Mucosa of rectum (tissue), 2 donors: ENCODE results near the gene CAMKMT.

ENCODE experiments used
- H3K27ac ChIP-seq, 2 donors: one replicate each; pipeline ENCODE4 v1.7.0; 2013; ENCODE audit warnings: inconsistent platforms in 2 of 2, low read depth in 2 of 2, low read length in 2 of 2
- H3K27me3 ChIP-seq, 2 donors: one replicate each; pipeline ENCODE4 v1.7.0; 2013; ENCODE audit warnings: low read length in 2 of 2; ENCODE audit not compliant: control insufficient read depth in 2 of 2, insufficient read depth in 2 of 2
- H3K36me3 ChIP-seq, 2 donors: one replicate each; pipeline ENCODE4 v1.7.0; 2013; ENCODE audit warnings: low read length in 2 of 2; ENCODE audit not compliant: control insufficient read depth in 2 of 2, insufficient read depth in 2 of 2
- H3K4me1 ChIP-seq, 2 donors: one replicate each; pipeline ENCODE4 v1.7.0; 2013; ENCODE audit warnings: low read length in 2 of 2, mild to moderate bottlenecking in 1 of 2; ENCODE audit not compliant: control insufficient read depth in 2 of 2, insufficient read depth in 2 of 2
- H3K4me3 ChIP-seq, 2 donors: one replicate each; pipeline ENCODE4 v1.7.0; 2013; ENCODE audit warnings: low read length in 2 of 2
- H3K9ac ChIP-seq, 2 donors: one replicate each; pipeline ENCODE4 v1.7.0; 2013; ENCODE audit warnings: low read length in 2 of 2, low read depth in 1 of 2, mild to moderate bottlenecking in 1 of 2
- H3K9me3 ChIP-seq, 2 donors: one replicate each; pipeline ENCODE4 v1.7.0; 2013; ENCODE audit warnings: low read length in 2 of 2; ENCODE audit not compliant: control insufficient read depth in 2 of 2
- donor health status: healthy.
- donor health status: Normal muscosa, but diverticular disease.

The CAMKMT gene

DNA sequence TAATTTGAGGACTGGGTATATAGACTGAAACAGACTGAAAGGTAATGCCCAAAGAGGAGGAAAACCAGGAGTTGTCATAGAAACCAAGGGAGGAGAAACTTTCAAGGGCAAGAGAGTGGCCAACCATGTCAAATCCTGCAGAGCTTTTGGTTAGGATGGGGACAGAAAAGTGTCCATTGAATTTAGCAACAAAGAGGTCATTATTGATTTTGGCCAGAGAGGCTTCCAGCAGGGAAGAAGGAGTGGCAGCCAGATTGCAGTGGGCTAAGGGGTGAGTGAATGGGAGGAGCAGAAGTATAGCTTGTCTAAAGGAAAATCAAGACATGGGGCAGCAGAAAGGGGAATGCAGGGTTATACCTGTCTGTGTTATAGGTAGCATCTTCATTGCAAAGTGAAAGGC lies 194.0 kb downstream of the CAMKMT start:
- no peaks in the 10 kb centered on the region for H3K9me3 ChIP-seq

DNA sequence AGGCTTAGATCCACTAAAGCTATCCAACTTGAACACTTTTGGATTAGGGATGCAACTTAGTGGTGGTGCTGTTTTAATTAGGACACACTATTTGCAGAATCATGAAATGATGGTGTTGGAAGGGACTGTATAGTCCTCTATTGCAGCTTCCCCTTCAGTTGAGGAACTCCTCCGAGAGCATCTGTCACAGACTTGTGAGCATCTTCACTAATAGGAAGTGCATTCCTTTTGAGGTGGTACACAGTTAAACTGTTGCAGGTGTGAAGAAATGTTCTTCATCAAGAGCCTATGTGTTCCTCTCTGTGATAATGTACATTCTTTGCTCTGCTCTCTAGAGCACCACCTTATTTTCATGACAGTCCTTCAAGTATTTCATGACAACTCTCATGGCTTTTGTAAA lies 197.4 kb downstream of the CAMKMT start:
- H3K36me3 ChIP-seq = no peaks in the 10 kb centered on the region
- H3K9me3 ChIP-seq = no peaks in the 10 kb centered on the region
- no peaks in the 10 kb centered on the region for H3K4me1 ChIP-seq

More for the DNA sequence above, 194.0 kb downstream of the CAMKMT start:
- H3K36me3 ChIP-seq = no peaks in the 10 kb centered on the region
- no peak overlapping the region for H3K4me3 ChIP-seq
- H3K4me1 ChIP-seq = no peaks in the 10 kb centered on the region
- H3K27ac ChIP-seq = no peak overlapping the region
- no peaks in the 10 kb centered on the region for H3K27me3 ChIP-seq
- no peak overlapping the region for H3K9ac ChIP-seq

DNA sequence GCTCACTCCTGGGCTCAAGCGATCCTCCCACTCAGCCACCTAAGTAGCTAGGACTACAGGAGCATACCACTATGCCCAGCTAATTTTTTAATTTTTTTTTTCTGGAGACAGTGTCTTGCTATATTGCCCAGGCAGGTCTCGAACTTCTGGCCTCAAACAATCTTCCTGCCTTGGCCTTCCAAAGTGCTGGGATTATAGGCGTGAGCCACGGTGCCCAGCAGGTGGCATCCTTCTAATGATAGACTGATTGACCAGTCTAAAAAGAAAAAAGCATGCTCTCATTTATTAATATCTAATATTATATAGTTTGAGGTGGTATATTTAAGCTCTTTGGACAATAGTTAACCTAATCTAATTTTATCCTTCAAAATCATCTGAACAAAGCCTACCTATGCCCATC lies 198.6 kb downstream of the CAMKMT start:
- H3K36me3 ChIP-seq = no peaks in the 10 kb centered on the region
- no peaks in the 10 kb centered on the region for H3K9me3 ChIP-seq
- no peaks in the 10 kb centered on the region for H3K4me1 ChIP-seq
- no peak overlapping the region for H3K9ac ChIP-seq
- no peaks in the 10 kb centered on the region for H3K27me3 ChIP-seq
- H3K4me3 ChIP-seq = no peak overlapping the region
- no peak overlapping the region for H3K27ac ChIP-seq

More for the DNA sequence above, 197.4 kb downstream of the CAMKMT start:
- no peak overlapping the region for H3K27ac ChIP-seq
- no peak overlapping the region for H3K9ac ChIP-seq
- H3K4me3 ChIP-seq = no peak overlapping the region
- no peaks in the 10 kb centered on the region for H3K27me3 ChIP-seq

DNA sequence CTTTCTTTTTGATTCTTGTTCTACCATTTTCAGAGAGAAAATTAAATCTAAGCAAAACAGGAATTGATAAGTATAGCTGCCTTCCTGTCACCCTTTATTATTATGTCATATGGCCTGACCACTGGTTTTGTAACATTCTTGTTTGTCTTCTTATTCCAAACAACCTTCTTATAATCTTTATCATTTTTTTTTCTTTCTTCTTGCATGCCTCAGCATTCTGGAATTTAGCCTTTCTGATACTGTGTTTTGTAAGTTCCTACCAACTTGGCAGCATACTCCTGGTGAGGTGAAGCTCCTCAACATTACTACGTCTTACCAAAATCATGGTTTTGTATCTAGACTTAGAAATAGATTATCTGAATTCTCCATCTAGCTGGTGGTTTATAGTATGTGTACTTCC lies 199.2 kb downstream of the CAMKMT start:
- Histone ChIP-seq H3K9ac (no peak overlapping the region), H3K27me3 (no peaks in the 10 kb centered on the region), H3K9me3 (no peaks in the 10 kb centered on the region), H3K36me3 (no peaks in the 10 kb centered on the region), H3K4me1 (no peaks in the 10 kb centered on the region), H3K4me3 (no peak overlapping the region), H3K27ac (no peak overlapping the region)

DNA sequence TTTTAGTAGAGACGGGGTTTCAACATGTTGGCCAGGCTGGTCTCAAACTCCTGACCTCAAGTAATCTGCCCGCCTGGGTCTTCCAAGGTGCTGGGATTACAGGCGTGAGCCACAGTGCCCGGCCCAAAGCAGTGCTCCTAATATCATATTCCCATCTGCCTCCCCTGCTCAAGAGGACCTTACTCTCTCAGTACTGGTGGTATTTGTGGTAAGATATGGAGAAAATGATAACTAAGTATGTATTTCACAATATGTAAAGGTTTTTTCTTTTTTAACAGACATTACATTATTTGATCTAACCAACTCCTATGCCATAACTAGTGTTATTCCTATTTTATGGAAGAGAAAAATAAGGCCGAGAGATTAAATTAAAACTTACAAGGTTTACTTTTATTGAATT lies 201.0 kb downstream of the CAMKMT start:
- Histone ChIP-seq H3K4me3 (no peak overlapping the region), H3K9ac (no peak overlapping the region), H3K9me3 (no peaks in the 10 kb centered on the region), H3K4me1 (no peaks in the 10 kb centered on the region), H3K27ac (no peak overlapping the region), H3K36me3 (no peaks in the 10 kb centered on the region), H3K27me3 (no peaks in the 10 kb centered on the region)

DNA sequence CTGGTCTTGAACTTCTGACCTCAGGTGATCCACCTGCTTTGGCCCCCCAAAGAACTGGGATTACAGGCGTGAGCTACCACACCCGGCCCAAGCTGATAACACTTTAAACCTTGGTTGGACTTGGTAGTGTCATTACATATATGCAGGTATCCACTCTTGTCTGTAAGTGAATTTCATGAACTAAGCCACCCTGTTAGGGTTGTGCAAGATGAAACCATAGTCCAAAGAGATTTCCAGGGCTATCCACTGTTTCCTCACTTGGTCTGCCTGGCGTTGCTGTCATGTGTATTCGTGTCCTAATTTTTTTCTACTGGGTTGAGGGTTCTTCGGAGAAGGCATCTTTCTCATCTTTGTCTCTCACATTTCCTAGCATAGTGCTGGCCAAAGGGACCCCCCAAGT lies 203.0 kb downstream of the CAMKMT start:
- H3K9ac ChIP-seq = no peak overlapping the region
- H3K27me3 ChIP-seq = no peaks in the 10 kb centered on the region
- no peak overlapping the region for H3K4me3 ChIP-seq
- H3K9me3 ChIP-seq = no peaks in the 10 kb centered on the region
- no peaks in the 10 kb centered on the region for H3K4me1 ChIP-seq
- no peak overlapping the region for H3K27ac ChIP-seq
- H3K36me3 ChIP-seq = no peaks in the 10 kb centered on the region

DNA sequence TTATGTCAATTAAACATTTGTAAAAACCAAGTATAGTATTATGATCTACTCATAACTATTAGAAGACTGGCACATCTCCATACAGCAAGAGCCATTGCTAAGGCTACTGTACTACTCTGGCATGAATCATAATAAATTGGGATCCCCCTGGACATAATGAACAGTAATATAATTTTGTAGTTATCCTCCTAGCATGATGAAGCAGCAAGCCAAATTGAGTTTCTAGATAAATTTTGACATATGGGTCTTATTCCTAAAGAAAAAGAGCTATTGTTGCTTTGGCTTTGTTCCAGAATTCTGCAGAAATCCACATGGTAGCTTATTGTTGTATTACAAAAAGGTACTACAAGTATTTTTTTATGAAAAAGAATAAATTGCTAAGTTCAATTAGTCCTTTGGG lies 204.3 kb downstream of the CAMKMT start:
- H3K27me3 ChIP-seq = no peaks in the 10 kb centered on the region
- H3K4me3 ChIP-seq = no peak overlapping the region
- H3K9ac ChIP-seq = no peak overlapping the region
- H3K4me1 ChIP-seq = no peaks in the 10 kb centered on the region
- no peak overlapping the region for H3K27ac ChIP-seq
- H3K9me3 ChIP-seq = no peaks in the 10 kb centered on the region
- H3K36me3 ChIP-seq = no peaks in the 10 kb centered on the region

DNA sequence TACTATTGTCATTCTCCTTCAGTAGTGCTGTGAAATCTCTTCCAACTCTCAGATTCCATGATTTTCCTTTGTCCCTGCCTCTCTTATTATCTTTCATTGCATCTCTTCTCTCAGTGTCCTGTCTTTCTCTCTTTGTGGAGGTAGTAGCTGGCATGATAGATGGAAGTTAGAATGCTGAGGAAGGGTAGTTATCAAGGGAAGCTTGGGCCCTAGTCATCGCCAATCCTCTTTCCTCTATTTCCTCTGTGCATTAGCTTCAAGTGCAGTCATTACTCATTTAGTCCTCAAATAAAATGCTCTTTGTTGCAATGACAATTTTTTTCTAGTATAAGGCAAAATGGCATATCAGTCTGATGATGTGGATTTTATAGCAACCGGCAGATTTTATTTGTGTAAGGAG lies 207.7 kb downstream of the CAMKMT start:
- Histone ChIP-seq H3K4me3 (no peak overlapping the region), H3K9me3 (no peaks in the 10 kb centered on the region), H3K9ac (no peak overlapping the region), H3K27ac (no peak overlapping the region), H3K27me3 (no peaks in the 10 kb centered on the region), H3K4me1 (no peaks in the 10 kb centered on the region), H3K36me3 (no peaks in the 10 kb centered on the region)

DNA sequence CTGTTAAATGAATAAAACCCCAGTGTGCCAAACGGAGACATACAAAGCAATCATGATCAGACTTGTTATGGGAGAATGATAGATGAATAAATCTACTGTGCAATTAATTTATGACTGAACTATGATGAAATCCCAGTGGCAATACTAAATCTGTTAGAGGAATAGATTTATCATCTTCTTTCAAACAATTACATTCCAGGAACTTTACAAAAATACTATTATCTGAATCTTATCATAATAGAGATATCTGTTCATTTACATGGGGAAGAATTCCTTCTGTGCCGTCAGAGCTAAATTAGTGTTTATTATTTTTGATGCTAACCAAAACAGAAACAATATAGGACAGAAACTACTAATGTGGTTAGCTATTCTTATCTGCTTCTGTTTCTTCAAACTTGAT lies 208.5 kb downstream of the CAMKMT start:
- no peaks in the 10 kb centered on the region for H3K4me1 ChIP-seq
- no peaks in the 10 kb centered on the region for H3K9me3 ChIP-seq
- H3K9ac ChIP-seq = no peak overlapping the region
- H3K27ac ChIP-seq = no peak overlapping the region
- H3K27me3 ChIP-seq = no peaks in the 10 kb centered on the region
- H3K4me3 ChIP-seq = no peak overlapping the region
- H3K36me3 ChIP-seq = no peaks in the 10 kb centered on the region

DNA sequence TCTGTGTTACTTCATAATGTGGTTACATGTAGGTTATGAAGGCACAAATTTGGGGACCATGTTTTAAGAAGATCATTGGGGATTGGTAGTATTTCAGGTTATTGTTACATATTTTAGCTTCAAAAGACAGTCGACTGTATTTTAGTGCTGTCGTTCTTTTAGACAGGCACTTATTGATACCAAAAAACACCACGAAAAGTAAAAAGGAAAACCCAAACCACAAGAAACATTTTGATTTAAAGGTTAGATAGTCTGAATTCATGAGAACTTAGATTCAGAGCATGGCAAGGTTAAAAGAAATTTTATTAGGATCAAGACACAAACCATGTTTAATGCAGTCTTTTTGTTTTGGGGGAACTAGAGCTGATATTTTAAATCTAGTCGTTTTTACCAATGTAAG lies 209.0 kb downstream of the CAMKMT start:
- Histone ChIP-seq H3K4me1 (no peaks in the 10 kb centered on the region), H3K36me3 (no peaks in the 10 kb centered on the region), H3K9ac (no peak overlapping the region), H3K27me3 (no peaks in the 10 kb centered on the region), H3K4me3 (no peak overlapping the region), H3K9me3 (no peaks in the 10 kb centered on the region), H3K27ac (no peak overlapping the region)

DNA sequence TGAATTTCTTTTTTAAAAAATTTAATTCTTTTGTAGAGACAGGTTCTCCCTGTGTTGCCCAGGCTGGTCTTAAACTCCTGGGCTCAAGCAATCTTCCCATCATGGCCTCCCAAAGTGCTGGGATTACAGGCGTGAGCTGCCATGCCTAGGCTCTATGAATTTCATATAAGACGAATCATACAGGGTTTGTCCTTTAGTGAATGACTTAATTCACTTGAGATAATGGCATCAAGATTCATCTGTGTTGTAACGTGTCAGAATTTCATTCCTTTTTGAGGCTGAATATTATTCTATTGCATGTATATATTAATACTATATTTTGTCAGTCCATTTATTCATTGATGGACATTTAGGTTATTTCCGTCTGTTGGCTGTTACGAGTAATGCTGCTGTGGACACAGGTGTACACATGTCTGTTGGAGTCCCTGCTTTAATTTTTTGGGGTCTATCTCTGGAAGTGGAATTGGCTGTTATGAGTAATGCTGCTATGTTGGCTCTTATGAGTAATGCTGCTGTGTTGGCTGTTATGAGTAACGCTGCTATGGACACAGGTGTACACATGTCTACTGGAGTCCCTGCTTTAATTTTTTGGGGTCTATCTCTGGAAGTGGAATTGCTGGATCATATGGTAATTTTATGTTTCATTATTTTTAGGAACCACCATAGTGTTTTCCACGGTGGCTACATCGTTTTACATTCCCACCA lies 210.6 kb downstream of the CAMKMT start:
- H3K27me3 ChIP-seq = no peaks in the 10 kb centered on the region
- H3K27ac ChIP-seq = no peak overlapping the region
- H3K4me1 ChIP-seq = no peaks in the 10 kb centered on the region
- H3K9me3 ChIP-seq = no peaks in the 10 kb centered on the region
- no peak overlapping the region for H3K4me3 ChIP-seq
- no peaks in the 10 kb centered on the region for H3K36me3 ChIP-seq
- H3K9ac ChIP-seq = no peak overlapping the region
